ENCODE results near the gene PDIK1L.
"Not testable (repeated sequence)": the region's sequence is repeated elsewhere in the genome, so short reads cannot be mapped to it uniquely, and the experiment has no call there.

PDIK1L gene

GRCh38 chr1:26096471-26096870 is 15.2 kb upstream of the PDIK1L start:
- H3K4me3 ChIP-seq (ENCODE audit: low read depth, low read length): no peak overlapping the region
- TF ChIP-seq CTCF (IDR thresholded peaks at IDR 0.05; ENCODE audit: borderline replicate concordance, insufficient read depth, low read depth, low read length): no peak

GRCh38 chr1:26097696-26098095 is 13.9 kb upstream of the PDIK1L start:
- TF ChIP-seq CTCF (IDR thresholded peaks at IDR 0.05; ENCODE audit: borderline replicate concordance, insufficient read depth, low read depth, low read length): no peak
- no peak overlapping the region for H3K4me3 ChIP-seq (ENCODE audit: low read depth, low read length)

- no peak overlapping the region for H3K4me3 ChIP-seq (ENCODE audit: low read depth, low read length)
- TF ChIP-seq CTCF (IDR thresholded peaks at IDR 0.05; ENCODE audit: borderline replicate concordance, insufficient read depth, low read depth, low read length): no peak
Observed at GRCh38 chr1:26098602-26099001, 13.0 kb upstream of the PDIK1L start.

- TF ChIP-seq CTCF (IDR thresholded peaks at IDR 0.05; ENCODE audit: borderline replicate concordance, insufficient read depth, low read depth, low read length): no peak
- no peak overlapping the region for H3K4me3 ChIP-seq (ENCODE audit: low read depth, low read length)
Observed at GRCh38 chr1:26099780-26100179, 11.8 kb upstream of the PDIK1L start.

GRCh38 chr1:26100204-26100603 is 11.4 kb upstream of the PDIK1L start:
- not testable (repeated sequence) for H3K4me3 ChIP-seq (ENCODE audit: low read depth, low read length)

- no peak overlapping the region for H3K4me3 ChIP-seq (ENCODE audit: low read depth, low read length)
- TF ChIP-seq CTCF (IDR thresholded peaks at IDR 0.05; ENCODE audit: borderline replicate concordance, insufficient read depth, low read depth, low read length): no peak
Observed at GRCh38 chr1:26102119-26102518, 9.5 kb upstream of the PDIK1L start.

- no peak overlapping the region for H3K4me3 ChIP-seq (ENCODE audit: low read depth, low read length)
- TF ChIP-seq CTCF (IDR thresholded peaks at IDR 0.05; ENCODE audit: borderline replicate concordance, insufficient read depth, low read depth, low read length): no peak
Observed at GRCh38 chr1:26102526-26102925, 9.1 kb upstream of the PDIK1L start.

GRCh38 chr1:26105226-26105548 is 6.4 kb upstream of the PDIK1L start:
- H3K4me3 ChIP-seq (ENCODE audit: low read depth, low read length): not testable (repeated sequence)
